Esophagus muscularis mucosa (tissue), 4 donors: ENCODE results near the gene CXorf66. TPM values are rescaled to one million over a fixed set of nuclear protein-coding genes. Genes with fewer than 3 reads are reported as not detected.
"Not testable (repeated sequence)": the region's sequence is repeated elsewhere in the genome, so short reads cannot be mapped to it uniquely, and the experiment has no call there.

Experiments
- DNase-seq: peaks from one replicate; pipeline ENCODE4 v3.0.0-alpha.2; 2017; ENCODE audit errors: extremely low spot score
- H3K27ac ChIP-seq, 4 donors: fragments of 200-600 bp; sonication (generic); replicated peaks in 1 of 4; 1 replicate in 3 of 4; 2 replicates in 1 of 4; pipeline ENCODE4 v1.5.1; 2016 to 2019; ENCODE audit warnings: mild to moderate bottlenecking in 1 of 4
- H3K27me3 ChIP-seq, 4 donors: fragments of 200-600 bp; sonication (generic); one replicate each; pipeline versions ENCODE4 v1.5.1 to v1.6.0; 2016 to 2019
- H3K36me3 ChIP-seq, 4 donors: fragments of 200-600 bp; sonication (generic); one replicate each; pipeline ENCODE4 v1.5.1; 2016 to 2019
- H3K4me1 ChIP-seq, 4 donors: fragments of 200-600 bp; sonication (generic); one replicate each; pipeline ENCODE4 v1.5.1; 2016 to 2019
- H3K4me3 ChIP-seq, 4 donors: fragments of 200-600 bp; sonication (generic); 1 replicate in 2 of 4; 2 replicates in 2 of 4; pipeline ENCODE4 v1.5.1; 2016 to 2019; ENCODE audit warnings: mild to moderate bottlenecking in 4 of 4, moderate library complexity in 1 of 4
- H3K9me3 ChIP-seq, 4 donors: fragments of 200-600 bp; sonication (generic); 1 replicate in 3 of 4; 2 replicates in 1 of 4; pipeline ENCODE4 v1.5.1; 2016 to 2019
- EP300 ChIP-seq: sonication (generic); formaldehyde crosslinking; IDR thresholded peaks from one replicate; pipeline ENCODE4 v1.6.1; 2017; ENCODE audit warnings: antibody characterized with exemption
- POLR2A ChIP-seq: fragments of 450-650 bp; IDR thresholded peaks from one replicate; pipeline ENCODE4 v1.6.1; 2017; ENCODE audit warnings: antibody characterized with exemption, moderate library complexity, mild to moderate bottlenecking, low read depth
- POLR2AphosphoS5 ChIP-seq, 2 donors: sonication (generic); formaldehyde crosslinking; IDR thresholded peaks; one replicate each; pipeline ENCODE4 v1.6.1; 2017; ENCODE audit warnings: antibody characterized with exemption in 2 of 2
- WGBS: methylation state at CpG from one replicate; pipeline ENCODE4 v1.1.5; 2018; 5-methylcytosine and 5-hydroxymethylcytosine counted together
- intact Hi-C: fragments of 100-400 bp; cut with DNase I; formaldehyde crosslinking; loops from one replicate; pipeline ENCODE4 v1.15.1; 2023
- total RNA-seq, 4 donors: library from RNA; depleted of rRNA; stranded (reverse); fragments of >200 nt; gene quantifications; one replicate each; pipeline versions ENCODE4 v1.1.0 to v1.2.1, GENCODE V29; 2016
- TF ChIP-seq, protein P1 (sequence below), 3 experiments: fragments of 200-600 bp in 2 of 3; fragments of 450-650 bp in 1 of 3; sonication (generic) in 2 of 3; IDR thresholded peaks; one replicate each; pipeline ENCODE4 v1.5.1; 2017 to 2019; ENCODE audit warnings: antibody characterized with exemption in 3 of 3, mild to moderate bottlenecking in 2 of 3, moderate library complexity in 1 of 3

Gene CXorf66
- total RNA-seq, 4 donors from 2014 or later, result not detected

DNA sequence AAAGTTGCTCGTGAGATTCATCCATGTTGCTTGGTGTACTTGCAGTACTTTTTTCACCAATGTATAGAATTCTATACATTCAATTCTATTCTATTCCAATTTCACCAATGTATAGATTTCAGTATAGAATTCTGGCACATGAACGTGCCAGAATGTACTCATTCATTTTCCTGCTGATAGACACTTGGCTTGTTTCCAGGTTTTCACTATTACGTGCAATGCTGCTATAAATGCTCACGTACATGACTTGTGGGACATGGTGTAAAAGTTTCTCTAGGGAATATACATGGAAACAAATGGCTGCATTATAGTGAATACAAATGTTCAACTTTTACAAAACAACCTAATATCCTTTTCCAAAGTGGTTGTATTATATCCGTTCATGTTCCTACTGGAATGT, 6.8 kb upstream of the CXorf66 start:
- 63% methylated on average over 5 of the region's 5 CpGs for WGBS
- Histone ChIP-seq H3K27me3 (peaks cover 0 to 9% (median 0%) of the 10 kb centered on the region in 4 donors), H3K9me3 (no peaks in the 10 kb centered on the region), H3K36me3 (no peaks in the 10 kb centered on the region), H3K4me3 (no peak overlapping the region), H3K4me1 (peaks cover 0 to 5% (median 0%) of the 10 kb centered on the region in 4 donors), H3K27ac (no peak overlapping the region)
- no peak for DNase-seq
- TF ChIP-seq POLR2A (no peak), EP300 (no peak), POLR2AphosphoS5 (IDR thresholded peaks at IDR 0.05) (no peak)
- TF ChIP-seq, protein P1, sequence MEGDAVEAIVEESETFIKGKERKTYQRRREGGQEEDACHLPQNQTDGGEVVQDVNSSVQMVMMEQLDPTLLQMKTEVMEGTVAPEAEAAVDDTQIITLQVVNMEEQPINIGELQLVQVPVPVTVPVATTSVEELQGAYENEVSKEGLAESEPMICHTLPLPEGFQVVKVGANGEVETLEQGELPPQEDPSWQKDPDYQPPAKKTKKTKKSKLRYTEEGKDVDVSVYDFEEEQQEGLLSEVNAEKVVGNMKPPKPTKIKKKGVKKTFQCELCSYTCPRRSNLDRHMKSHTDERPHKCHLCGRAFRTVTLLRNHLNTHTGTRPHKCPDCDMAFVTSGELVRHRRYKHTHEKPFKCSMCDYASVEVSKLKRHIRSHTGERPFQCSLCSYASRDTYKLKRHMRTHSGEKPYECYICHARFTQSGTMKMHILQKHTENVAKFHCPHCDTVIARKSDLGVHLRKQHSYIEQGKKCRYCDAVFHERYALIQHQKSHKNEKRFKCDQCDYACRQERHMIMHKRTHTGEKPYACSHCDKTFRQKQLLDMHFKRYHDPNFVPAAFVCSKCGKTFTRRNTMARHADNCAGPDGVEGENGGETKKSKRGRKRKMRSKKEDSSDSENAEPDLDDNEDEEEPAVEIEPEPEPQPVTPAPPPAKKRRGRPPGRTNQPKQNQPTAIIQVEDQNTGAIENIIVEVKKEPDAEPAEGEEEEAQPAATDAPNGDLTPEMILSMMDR (IDR thresholded peaks at IDR 0.05), result no peak
- intact Hi-C loops, result no loop called here

DNA sequence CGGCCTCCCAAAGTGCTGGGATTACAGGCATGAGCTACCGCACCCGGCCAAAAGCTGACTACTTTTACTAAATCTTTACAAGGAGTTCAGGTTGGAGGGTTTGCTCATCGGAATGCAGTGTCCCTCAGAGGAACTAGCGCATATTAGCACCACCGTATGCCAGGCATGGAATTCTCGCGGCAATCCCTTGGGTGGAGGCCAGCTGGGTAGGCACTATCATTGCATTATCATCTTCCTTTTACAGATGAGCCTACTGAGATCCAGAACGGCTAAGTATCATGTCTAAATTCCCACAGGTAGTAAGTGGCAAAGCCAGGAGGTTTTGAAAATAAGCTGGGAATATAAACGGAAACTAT, 6.1 kb upstream of the CXorf66 start:
- intact Hi-C loops, result no loop called here

DNA sequence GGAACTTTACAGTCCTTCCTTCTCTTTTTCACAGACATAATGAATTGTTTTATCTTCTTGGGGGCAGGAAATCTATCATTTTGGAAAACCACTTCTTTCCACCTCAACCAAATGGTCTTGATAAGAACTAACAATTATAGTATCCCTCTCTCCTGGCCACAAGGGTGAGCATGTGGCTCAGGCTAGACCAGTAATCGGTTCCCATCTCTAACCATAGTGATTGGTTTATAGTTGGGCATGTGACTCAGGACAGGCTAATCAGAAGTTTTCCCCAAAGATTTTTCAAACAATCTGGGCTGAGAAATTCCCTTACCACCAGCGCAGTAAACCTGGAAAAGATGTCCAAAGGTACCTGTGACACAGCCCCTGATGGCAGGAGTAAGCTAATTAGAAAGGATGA, 4.0 kb upstream of the CXorf66 start:
- intact Hi-C loops, result no loop called here
- WGBS, result 67% methylated on average over 2 of the region's 2 CpGs
- H3K4me1 ChIP-seq, result peaks cover 0 to 5% (median 0%) of the 10 kb centered on the region in 4 donors
- H3K27ac ChIP-seq, result no peak overlapping the region
- peaks cover 0 to 9% (median 0%) of the 10 kb centered on the region in 4 donors for H3K27me3 ChIP-seq
- no peak overlapping the region for H3K4me3 ChIP-seq
- no peaks in the 10 kb centered on the region for H3K36me3 ChIP-seq
- no peaks in the 10 kb centered on the region for H3K9me3 ChIP-seq
- TF ChIP-seq, protein P1 (IDR thresholded peaks at IDR 0.05), result no peak
- TF ChIP-seq POLR2A, result no peak
- TF ChIP-seq EP300, result no peak
- no peak for TF ChIP-seq POLR2AphosphoS5 (IDR thresholded peaks at IDR 0.05)
- no peak for DNase-seq

More for the DNA sequence above, 6.1 kb upstream of the CXorf66 start:
- H3K4me1 ChIP-seq, result peaks cover 0 to 5% (median 0%) of the 10 kb centered on the region in 4 donors
- 57% methylated on average over 10 of the region's 10 CpGs for WGBS
- no peak overlapping the region for H3K4me3 ChIP-seq
- no peak for DNase-seq
- H3K36me3 ChIP-seq, result no peaks in the 10 kb centered on the region
- TF ChIP-seq, protein P1 (IDR thresholded peaks at IDR 0.05), result no peak
- no peak for TF ChIP-seq POLR2AphosphoS5 (IDR thresholded peaks at IDR 0.05)
- no peak for TF ChIP-seq EP300
- TF ChIP-seq POLR2A, result no peak
- no peaks in the 10 kb centered on the region for H3K9me3 ChIP-seq
- H3K27ac ChIP-seq, result no peak overlapping the region
- peaks cover 0 to 9% (median 0%) of the 10 kb centered on the region in 4 donors for H3K27me3 ChIP-seq

DNA sequence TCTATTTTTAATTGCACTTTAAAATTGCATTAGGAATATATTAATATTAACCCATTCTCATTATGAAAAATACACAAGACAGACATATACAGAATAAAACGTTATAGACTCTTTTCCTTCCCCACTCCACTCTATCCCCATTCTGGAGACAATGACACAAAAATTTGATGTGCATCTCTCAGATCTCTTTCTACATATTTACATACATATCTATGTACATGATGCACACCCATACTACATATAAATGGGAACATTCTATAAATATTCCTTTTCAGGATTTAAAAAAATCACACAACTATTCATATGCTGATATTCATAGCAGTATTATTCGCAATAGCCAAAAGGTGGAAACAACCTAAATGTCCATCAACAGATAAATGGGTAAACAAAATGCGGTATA, 2.4 kb upstream of the CXorf66 start:
- intact Hi-C loops, result no loop called here
- 75% methylated on average over 3 of the region's 3 CpGs for WGBS

DNA sequence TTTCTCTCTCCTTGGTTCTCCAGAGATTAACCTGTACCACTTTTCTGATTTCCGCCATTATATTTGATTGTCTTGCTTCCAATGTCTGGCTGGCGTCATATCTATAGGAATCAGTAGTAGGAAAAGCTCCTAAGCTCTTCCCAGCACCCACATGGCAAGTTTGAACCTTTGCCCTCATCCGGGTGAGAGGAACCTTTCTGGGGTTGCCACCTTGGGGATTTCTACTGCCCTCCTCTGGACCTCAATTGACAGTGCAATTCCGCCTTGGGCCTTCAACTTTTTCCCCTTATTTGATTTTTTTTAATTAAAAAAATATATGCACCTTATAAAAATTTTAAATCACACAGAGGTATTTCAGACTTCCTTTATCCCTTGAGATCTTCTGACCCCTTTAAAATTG, 2.0 kb upstream of the CXorf66 start:
- WGBS, result 53% methylated on average over 4 of the region's 4 CpGs
- Histone ChIP-seq H3K27me3 (peaks cover 0 to 7% (median 0%) of the 10 kb centered on the region in 4 donors), H3K4me3 (no peak overlapping the region), H3K9me3 (no peaks in the 10 kb centered on the region), H3K4me1 (peaks cover 0 to 5% (median 0%) of the 10 kb centered on the region in 4 donors), H3K36me3 (no peaks in the 10 kb centered on the region), H3K27ac (no peak overlapping the region)
- no peak for DNase-seq
- intact Hi-C loops, result no loop called here
- TF ChIP-seq, protein P1 (IDR thresholded peaks at IDR 0.05), result no peak
- TF ChIP-seq EP300, result no peak
- TF ChIP-seq POLR2A, result no peak

More for the DNA sequence above, 2.4 kb upstream of the CXorf66 start:
- Histone ChIP-seq H3K27me3 (peaks cover 0 to 9% (median 0%) of the 10 kb centered on the region in 4 donors), H3K4me3 (no peak overlapping the region), H3K27ac (no peak overlapping the region), H3K36me3 (no peaks in the 10 kb centered on the region), H3K4me1 (peaks cover 0 to 5% (median 0%) of the 10 kb centered on the region in 4 donors), H3K9me3 (no peaks in the 10 kb centered on the region)
- no peak for TF ChIP-seq POLR2A
- no peak for TF ChIP-seq EP300
- DNase-seq, result no peak

DNA sequence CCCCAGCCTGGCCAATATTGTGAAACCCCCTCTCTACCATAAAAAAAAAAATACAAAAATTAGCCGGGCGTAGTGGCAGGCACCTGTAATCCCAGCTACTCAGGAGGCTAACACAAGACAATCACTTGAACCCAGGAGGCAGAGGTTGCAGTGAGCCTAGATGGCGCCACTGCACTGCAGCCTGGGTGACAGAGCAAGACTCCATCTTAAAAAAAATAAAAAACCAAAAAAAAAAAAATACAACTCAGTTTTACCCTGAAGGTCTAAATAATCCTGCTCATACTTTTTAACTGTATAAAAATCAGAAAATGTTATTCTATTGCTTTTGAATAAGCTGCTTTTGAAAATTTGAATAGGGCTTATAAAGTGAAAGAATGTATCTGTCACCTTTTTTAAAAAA, 838 bp upstream of the CXorf66 start:
- H3K27me3 ChIP-seq, DNase-seq, H3K4me1 ChIP-seq, intact Hi-C loops, H3K27ac ChIP-seq, H3K4me3 ChIP-seq, H3K36me3 ChIP-seq, H3K9me3 ChIP-seq: not testable (repeated sequence)
- 66% methylated on average over 3 of the region's 3 CpGs for WGBS

DNA sequence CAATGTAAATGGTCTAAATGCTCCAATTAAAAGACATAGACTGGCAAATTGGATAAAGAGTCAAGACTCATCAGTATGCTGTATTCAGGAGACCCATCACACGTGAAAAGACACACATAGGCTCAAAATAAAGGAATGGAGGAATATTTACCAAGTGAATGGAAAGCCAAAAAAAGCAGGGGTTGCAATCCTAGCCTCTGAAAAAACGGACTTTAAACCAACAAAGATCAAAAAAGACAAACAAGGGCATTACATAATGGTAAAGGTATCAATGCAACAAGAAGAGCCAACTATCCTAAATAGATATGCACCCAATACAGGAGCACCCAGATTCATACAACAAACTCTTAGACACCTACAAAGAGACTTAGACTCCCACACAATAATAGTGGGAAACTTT, 4.2 kb downstream of the CXorf66 start:
- intact Hi-C loops, result not testable (repeated sequence)

More for the DNA sequence above, 4.2 kb downstream of the CXorf66 start:
- H3K4me1 ChIP-seq, DNase-seq, H3K36me3 ChIP-seq, H3K9me3 ChIP-seq, H3K27me3 ChIP-seq, H3K4me3 ChIP-seq, H3K27ac ChIP-seq: not testable (repeated sequence)
- WGBS, result 34% methylated on average over 2 of the region's 2 CpGs
